HCT116 (cell line): ENCODE results near the gene SFTPD. TPM values are rescaled to one million over a fixed set of nuclear protein-coding genes. Genes with fewer than 3 reads are reported as not detected.

Experiments used
- ATAC-seq: fragments of 200-7000 bp; cut with Tn5 transposase; 2 replicates; pipeline ENCODE4 v1.9.1; 2020; ENCODE audit warnings: mild to moderate bottlenecking, moderate library complexity
- BruUV-seq: library from RNA; stranded (reverse); fragments of 400-500 nt; replicated peaks from 2 replicates; lab custom pipeline; 2021; lab: Mats Ljungman, UMichigan
- CTCF ChIA-PET: fragments of 300-600 bp; sonication (Branson Sonifier 250); formaldehyde crosslinking; loops from one replicate; lab custom pipeline; 2021; ENCODE audit warnings: antibody characterized with exemption; lab: Charles Lee
- POLR2A ChIA-PET: fragments of 300-600, 350-600 bp; sonication (Branson Sonifier 250); formaldehyde crosslinking; loops from one replicate; lab custom pipeline; 2021; ENCODE audit warnings: antibody characterized with exemption; lab: Charles Lee
- RAD21 ChIA-PET, 2 experiments: fragments of 300-600 bp; sonication (Branson Sonifier 250); formaldehyde crosslinking; loops; one replicate each; lab custom pipeline; 2023; ENCODE audit warnings: low total read pairs in 2 of 2; ENCODE audit not compliant: uncharacterized antibody in 2 of 2, unreplicated experiment in 2 of 2, low non-redundant PET in 1 of 2; lab: Charles Lee
- DNase-seq: peaks from one replicate; pipeline ENCODE4 v3.0.0-alpha.2; 2010; ENCODE audit warnings: low read depth, low spot score
- H2AFZ ChIP-seq: fragments of 200-600 bp; shearing (Covaris generic), sonication (generic); 2 replicates; pipeline ENCODE4 v1.6.1; 2017; ENCODE audit warnings: low read depth, mixed run types, mixed read lengths, antibody characterized with exemption, low read length; ENCODE audit not compliant: poor library complexity, severe bottlenecking
- H3K27ac ChIP-seq: 2 replicates; pipeline ENCODE4 v1.5.1; 2012; ENCODE audit warnings: low read depth, low read length
- H3K27me3 ChIP-seq: fragments of 200-600 bp; sonication (generic); 2 replicates; pipeline ENCODE4 v1.6.1; 2016; ENCODE audit warnings: mixed run types, low read length, mixed read lengths; ENCODE audit not compliant: insufficient read depth
- H3K36me3 ChIP-seq, 2 experiments: fragments of 200-500 bp in 1 of 2; fragments of 200-600 bp in 1 of 2; sonication (Bioruptor generic) in 1 of 2; sonication (generic) in 1 of 2; 2 replicates each; pipeline versions ENCODE4 v1.5.1 to v1.6.1; 2014 to 2016; ENCODE audit warnings: low read length in 2 of 2, inconsistent platforms in 1 of 2, mixed read lengths in 1 of 2, mixed run types in 1 of 2; ENCODE audit not compliant: insufficient read depth in 2 of 2, control insufficient read depth in 1 of 2
- H3K4me1 ChIP-seq, 2 experiments: fragments of 200-600 bp in 1 of 2; sonication (generic) in 1 of 2; 2 replicates each; pipeline versions ENCODE4 v1.5.1 to v1.6.1; 2012 to 2017; ENCODE audit warnings: low read length in 2 of 2, inconsistent platforms in 1 of 2, mild to moderate bottlenecking in 1 of 2, mixed read lengths in 1 of 2, mixed run types in 1 of 2, moderate library complexity in 1 of 2; ENCODE audit not compliant: insufficient read depth in 2 of 2, control insufficient read depth in 1 of 2
- H3K4me2 ChIP-seq: fragments of 200-600 bp; sonication (generic); 2 replicates; pipeline ENCODE4 v1.6.1; 2017; ENCODE audit warnings: mixed run types, low read length, mixed read lengths
- H3K4me3 ChIP-seq, 2 experiments: fragments of 200-600 bp in 1 of 2; sonication (generic) in 1 of 2; replicated peaks in 1 of 2; 2 replicates each; pipeline ENCODE4 v1.5.1; 2011 to 2016; ENCODE audit warnings: low read length in 2 of 2, control low read depth in 1 of 2, low read depth in 1 of 2, mild to moderate bottlenecking in 1 of 2, mixed read lengths in 1 of 2, mixed run types in 1 of 2
- H3K79me2 ChIP-seq: fragments of 200-600 bp; sonication (generic); 2 replicates; pipeline ENCODE4 v1.6.1; 2017; ENCODE audit warnings: mild to moderate bottlenecking, mixed run types, low read length, moderate library complexity, mixed read lengths; ENCODE audit not compliant: insufficient read depth
- H3K9ac ChIP-seq: fragments of 200-600 bp; sonication (generic); 2 replicates; pipeline ENCODE4 v1.6.1; 2016; ENCODE audit warnings: low read length, mixed read lengths
- H3K9me2 ChIP-seq: fragments of 200-600 bp; sonication (generic), shearing (Covaris generic); 2 replicates; pipeline ENCODE4 v1.6.1; 2017; ENCODE audit warnings: mixed run types, mild to moderate bottlenecking, moderate library complexity; ENCODE audit not compliant: insufficient read depth
- H3K9me3 ChIP-seq, 2 experiments: fragments of 200-500 bp in 1 of 2; fragments of 200-600 bp in 1 of 2; sonication (Bioruptor generic) in 1 of 2; sonication (generic) in 1 of 2; 2 replicates each; pipeline ENCODE4 v1.6.1; 2014 to 2017; ENCODE audit warnings: low read length in 2 of 2, mixed read lengths in 2 of 2, inconsistent platforms in 1 of 2, low read depth in 1 of 2, mild to moderate bottlenecking in 1 of 2, mixed run types in 1 of 2, moderate library complexity in 1 of 2; ENCODE audit not compliant: control insufficient read depth in 1 of 2, insufficient read depth in 1 of 2
- H4K20me1 ChIP-seq: fragments of 200-600 bp; sonication (generic), shearing (Covaris generic); 2 replicates; pipeline ENCODE4 v1.6.1; 2017; ENCODE audit warnings: mixed run types, mild to moderate bottlenecking, moderate library complexity; ENCODE audit not compliant: insufficient read depth
- ELF1 ChIP-seq: IDR thresholded peaks from 2 replicates; pipeline ENCODE4 v1.6.1; 2012; ENCODE audit warnings: low read depth, borderline replicate concordance
- EZH2phosphoT487 ChIP-seq: fragments of 200-600 bp; IDR thresholded peaks from 2 replicates; pipeline ENCODE4 v1.6.1; 2018; ENCODE audit warnings: antibody characterized with exemption, borderline replicate concordance
- JUND ChIP-seq: IDR thresholded peaks from 2 replicates; pipeline ENCODE4 v1.6.1; 2012
- MAX ChIP-seq: IDR thresholded peaks from 2 replicates; pipeline ENCODE4 v1.6.1; 2012
- SP1 ChIP-seq: IDR thresholded peaks from 2 replicates; pipeline ENCODE4 v1.6.1; 2012; ENCODE audit warnings: low read depth
- SRF ChIP-seq: IDR thresholded peaks from 2 replicates; pipeline ENCODE4 v1.6.1; 2012; ENCODE audit warnings: low read depth
- YY1 ChIP-seq: IDR thresholded peaks from 2 replicates; pipeline ENCODE4 v1.6.1; 2011; ENCODE audit warnings: low read length, low read depth, moderate library complexity, mild to moderate bottlenecking; ENCODE audit not compliant: insufficient replicate concordance; ENCODE audit errors: extremely low read depth
- intact Hi-C: fragments of 100-400 bp; cut with micrococcal nuclease; formaldehyde crosslinking; loops from 2 replicates; pipeline ENCODE4 v1.10.0; 2022
- total RNA-seq: library from RNA; stranded (reverse); gene quantifications from one replicate; pipeline ENCODE4 v1.2.1, GENCODE V29; 2021; ENCODE audit not compliant: unreplicated experiment
- TF ChIP-seq, protein P1 (sequence below): IDR thresholded peaks from 2 replicates; pipeline ENCODE4 v1.6.1; 2012

SFTPD gene
- total RNA-seq, 1 experiment from 2014 or later = 0.66 TPM

DNA sequence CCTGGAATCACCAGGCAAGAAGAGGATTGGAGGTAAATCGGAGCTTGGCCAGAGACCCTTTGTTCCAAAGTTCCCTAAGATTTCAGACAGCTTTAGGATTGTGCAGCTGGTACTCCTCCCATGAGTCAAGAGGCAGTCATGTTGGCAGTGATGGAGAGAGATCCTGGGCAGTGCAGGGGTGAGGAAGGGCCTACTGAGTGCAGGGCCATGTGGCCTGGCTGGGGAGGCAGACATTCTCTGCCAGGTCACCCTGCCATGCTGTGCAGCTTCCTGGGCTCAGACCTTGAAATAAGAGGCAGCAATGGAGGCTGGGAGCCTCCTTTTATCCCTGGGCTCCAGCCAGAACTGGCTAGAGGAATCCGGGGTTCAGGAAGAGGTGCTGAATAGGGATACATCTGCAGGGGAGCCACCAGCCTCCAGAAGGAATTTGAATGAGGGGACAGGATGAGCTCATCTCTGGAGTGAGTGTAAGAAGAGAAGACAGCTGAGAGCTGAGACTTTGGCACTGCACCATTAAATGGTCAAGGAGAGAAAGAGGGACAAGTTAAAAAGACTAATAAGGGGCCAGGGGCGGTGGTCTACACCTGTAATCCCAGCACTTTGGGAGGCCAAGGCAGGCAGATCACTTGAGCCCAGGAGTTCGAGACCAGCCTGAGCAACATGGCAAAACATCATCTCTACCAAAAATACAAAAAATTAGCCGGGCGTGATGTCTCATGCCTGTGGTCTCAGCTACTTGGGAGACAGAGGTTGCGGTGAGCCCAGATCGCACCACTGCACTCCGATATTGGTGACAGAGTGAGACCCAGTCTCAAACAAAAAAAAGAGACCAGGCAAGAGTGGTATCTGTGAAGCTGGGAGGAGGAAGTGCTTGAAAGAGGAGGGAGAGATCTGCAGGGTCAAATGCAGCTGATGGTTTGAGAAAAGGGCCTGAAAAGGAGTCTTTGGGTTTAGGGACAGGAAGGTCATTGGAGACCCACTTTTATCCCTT lies 12.0 kb downstream of the SFTPD start (continued):
- TF ChIP-seq, protein P1, sequence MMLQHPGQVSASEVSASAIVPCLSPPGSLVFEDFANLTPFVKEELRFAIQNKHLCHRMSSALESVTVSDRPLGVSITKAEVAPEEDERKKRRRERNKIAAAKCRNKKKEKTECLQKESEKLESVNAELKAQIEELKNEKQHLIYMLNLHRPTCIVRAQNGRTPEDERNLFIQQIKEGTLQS = no peak
- TF ChIP-seq JUND (no peak), YY1 (no peak), MAX (no peak)

GRCh38 chr10:79933961-79934360 lies 14.9 kb downstream of the SFTPD start:
- Histone ChIP-seq H3K27ac (no peak overlapping the region), H3K9ac (no peak overlapping the region), H2AFZ (no peak overlapping the region), H3K9me3 (no peaks in the 10 kb centered on the region), H4K20me1 (no peaks in the 10 kb centered on the region), H3K4me3 (no peak overlapping the region), H3K4me2 (no peak overlapping the region), H3K4me1 (peaks cover 0 to 4% of the 10 kb centered on the region in 2 experiments; a peak in 1 of 4 replicates), H3K79me2 (no peaks in the 10 kb centered on the region), H3K9me2 (no peaks in the 10 kb centered on the region), H3K36me3 (no peaks in the 10 kb centered on the region), H3K27me3 (0 out of 2 replicates have a peak, but pooled peaks cover 5% of the 10 kb centered on the region)
- ChIA-PET RAD21 (no interaction called here), POLR2A (no interaction called here), CTCF (no interaction called here)
- intact Hi-C loops = no loop called here
- ATAC-seq (no peak), DNase-seq (no peak)
- no TSS peak for BruUV-seq
- TF ChIP-seq SRF (no peak), ELF1 (no peak), SP1 (no peak), EZH2phosphoT487 (no peak)
